DMS153 treated with DMSO at 0.1 percent for 48 hours (cell line): ENCODE measurements around the gene RIPOR2.

Experiments
- DNase-seq: peaks from one replicate; lab custom pipeline; 2025; ENCODE audit not compliant: unreplicated experiment; lab: John Stamatoyannopoulos, UW

Gene RIPOR2

GRCh38 chr6:24907919-24908649 is 27.7 kb downstream of the RIPOR2 start:
- DNase-seq, result no peak

- DNase-seq, result no peak
Observed at GRCh38 chr6:24906314-24906713, 29.4 kb downstream of the RIPOR2 start.

- DNase-seq, result no peak
Observed at GRCh38 chr6:24905483-24905882, 30.3 kb downstream of the RIPOR2 start.

- DNase-seq, result no peak
Observed at GRCh38 chr6:24903681-24904080, 32.1 kb downstream of the RIPOR2 start.

- DNase-seq, result no peak
Observed at GRCh38 chr6:24902782-24903181, 33.0 kb downstream of the RIPOR2 start.

- DNase-seq, result no peak
Observed at GRCh38 chr6:24901698-24902328, 33.9 kb downstream of the RIPOR2 start.

- no peak for DNase-seq
Observed at GRCh38 chr6:24900917-24901697, 34.7 kb downstream of the RIPOR2 start.

GRCh38 chr6:24899997-24900325 is 35.8 kb downstream of the RIPOR2 start:
- no peak for DNase-seq

GRCh38 chr6:24899136-24899996 is 36.4 kb downstream of the RIPOR2 start:
- DNase-seq, result no peak

- no peak for DNase-seq
Observed at GRCh38 chr6:24898676-24899075, 37.1 kb downstream of the RIPOR2 start.

GRCh38 chr6:24897186-24897585 is 38.6 kb downstream of the RIPOR2 start:
- no peak for DNase-seq

- DNase-seq, result no peak
Observed at GRCh38 chr6:24893342-24893850, 42.4 kb downstream of the RIPOR2 start.

- DNase-seq, result no peak
Observed at GRCh38 chr6:24891004-24891403, 44.8 kb downstream of the RIPOR2 start.

GRCh38 chr6:24890471-24890870 is 45.3 kb downstream of the RIPOR2 start:
- no peak for DNase-seq

- DNase-seq, result no peak
Observed at GRCh38 chr6:24888715-24889370, 46.9 kb downstream of the RIPOR2 start.

- DNase-seq, result no peak
Observed at GRCh38 chr6:24887545-24888140, 48.1 kb downstream of the RIPOR2 start.

GRCh38 chr6:24883618-24884017 is 52.1 kb downstream of the RIPOR2 start:
- DNase-seq, result no peak

- DNase-seq, result no peak
Observed at GRCh38 chr6:24882835-24883555, 52.8 kb downstream of the RIPOR2 start.

- DNase-seq, result no peak
Observed at GRCh38 chr6:24882295-24882694, 53.5 kb downstream of the RIPOR2 start.
